Measurements from ENCODE around the gene CSNK1D.

Gene CSNK1D

DNA sequence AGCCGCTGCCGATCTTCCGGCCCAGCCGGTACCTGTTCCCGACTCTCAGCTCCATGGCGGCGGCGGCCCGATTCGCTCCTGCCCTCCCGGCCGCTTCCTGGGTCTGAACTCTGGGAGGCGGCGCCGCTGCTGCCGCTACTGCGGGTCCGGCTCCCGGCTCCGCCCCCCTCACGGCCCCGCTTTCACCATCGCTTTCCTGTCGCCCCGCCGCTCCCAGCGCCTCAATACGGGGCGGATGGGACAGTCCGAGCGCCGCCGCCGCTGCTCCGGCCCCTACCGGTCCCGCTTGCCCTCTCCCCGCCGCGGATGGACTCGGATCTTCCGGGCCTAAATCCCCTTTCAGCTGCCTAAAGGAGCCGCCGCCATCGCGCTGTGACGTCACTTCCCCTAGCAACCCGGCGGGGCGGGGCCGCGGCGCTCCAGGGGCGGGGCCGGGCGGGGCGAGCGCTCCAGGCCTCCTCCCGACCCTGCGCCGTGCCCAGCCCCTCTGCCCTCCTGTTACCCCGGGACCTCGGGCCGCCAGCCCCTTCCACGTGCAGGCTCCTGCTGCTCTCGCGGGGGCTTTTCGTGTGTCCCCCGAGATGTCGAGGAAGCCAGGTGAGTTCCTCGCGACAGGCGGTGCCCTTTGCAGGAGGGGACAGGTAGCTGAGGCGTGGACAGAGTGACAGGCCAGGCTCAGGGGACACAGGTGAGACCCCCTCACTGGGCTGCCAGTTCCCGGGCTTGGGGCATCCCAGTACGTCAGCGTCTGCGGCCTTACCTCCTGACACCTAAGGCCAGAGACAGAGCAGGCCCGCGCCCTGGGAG is at the start of gene CSNK1D:
Gene CSNK1D, minus strand, starts transcription at position 374 of the 807 bp plus-strand sequence. Its CDS starts 319 bp downstream, at position 55.
- Histone ChIP-seq H3K27ac (peak within 1 kb of the TSS; percentile 95 to 100 (median 99)), H3K4me3 (peak within 1 kb of the TSS; percentile 76 to 99 (median 96))

DNA sequence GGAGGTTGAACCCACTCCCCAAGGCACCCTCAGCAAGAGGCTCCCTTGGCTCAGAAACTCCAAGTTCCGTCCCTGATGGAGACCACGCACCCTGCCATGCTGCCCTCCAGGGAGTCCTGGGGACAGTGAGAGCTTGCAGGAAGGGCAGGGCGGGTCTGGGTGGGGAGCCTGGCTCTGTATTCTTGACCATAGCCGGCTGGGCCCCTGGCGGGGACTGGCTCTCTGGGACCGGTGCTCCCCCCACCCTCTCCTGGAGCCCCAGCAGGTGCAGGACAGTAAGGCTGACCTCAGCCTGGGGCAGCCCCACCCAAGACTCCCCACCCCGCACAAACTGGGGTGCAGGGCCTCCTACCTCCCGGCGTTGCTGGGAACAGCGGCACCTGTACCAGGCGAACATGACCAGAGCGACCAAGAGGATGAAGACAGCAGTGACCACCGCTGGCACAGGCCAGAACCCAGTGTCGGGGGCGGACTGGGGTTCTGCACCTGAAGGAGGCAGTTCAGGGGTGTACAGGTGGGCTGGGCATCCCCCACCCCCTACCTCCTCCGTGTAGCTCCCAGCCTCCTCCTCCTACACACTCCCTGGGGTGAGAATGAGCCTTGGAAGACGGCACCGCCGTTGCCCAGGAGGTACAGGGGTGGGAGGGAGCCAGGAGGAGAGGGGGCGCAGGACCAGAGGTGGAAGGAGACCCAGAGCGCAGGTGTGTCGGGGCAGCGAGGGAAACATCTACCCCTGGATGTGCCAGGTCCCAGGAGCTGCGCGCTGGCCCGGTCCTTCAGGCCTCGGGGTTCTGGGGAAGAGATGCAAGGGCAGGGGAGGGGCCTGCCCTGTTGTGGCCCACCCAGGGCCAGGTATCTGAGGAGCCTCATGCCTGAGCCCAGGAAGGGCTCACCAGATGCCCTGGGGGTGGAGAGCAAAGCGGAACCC is 49.3 kb upstream of the CSNK1D start:
- Histone ChIP-seq H3K4me3 (no peak overlapping the region), H3K27ac (no peak overlapping the region)

DNA sequence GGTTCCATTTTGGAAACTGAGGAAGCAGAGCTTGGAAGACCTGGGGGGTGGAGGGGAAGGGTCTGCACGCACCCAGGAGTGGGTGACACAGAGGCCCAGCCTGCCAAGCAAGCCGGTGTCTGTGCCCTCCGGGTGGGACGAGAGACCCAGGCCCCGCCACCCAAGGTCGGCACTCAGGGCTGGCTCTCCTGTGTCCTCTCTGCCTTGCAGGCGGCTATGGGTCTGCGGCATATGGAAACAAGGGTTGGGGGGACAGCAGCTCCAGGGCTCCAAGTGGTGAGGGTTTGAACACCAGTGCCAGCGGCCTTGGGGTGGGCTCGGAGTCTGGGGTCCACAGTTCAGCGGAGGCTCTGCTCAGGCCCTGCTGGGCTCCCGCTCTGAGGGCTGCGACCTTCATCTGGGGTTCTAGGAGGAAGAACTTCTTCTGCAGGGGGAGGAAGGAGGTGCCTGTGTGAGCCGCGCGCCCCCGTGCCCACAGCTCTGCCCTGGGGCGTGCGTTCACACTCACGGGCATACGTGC is 48.5 kb upstream of the CSNK1D start:
- peak overlapping the region in 5 of 21 experiments; percentile 7 to 57 (median 53) for H3K27ac ChIP-seq
- H3K4me3 ChIP-seq, result peak overlapping the region in 2 of 7 experiments; percentile 13 to 15

DNA sequence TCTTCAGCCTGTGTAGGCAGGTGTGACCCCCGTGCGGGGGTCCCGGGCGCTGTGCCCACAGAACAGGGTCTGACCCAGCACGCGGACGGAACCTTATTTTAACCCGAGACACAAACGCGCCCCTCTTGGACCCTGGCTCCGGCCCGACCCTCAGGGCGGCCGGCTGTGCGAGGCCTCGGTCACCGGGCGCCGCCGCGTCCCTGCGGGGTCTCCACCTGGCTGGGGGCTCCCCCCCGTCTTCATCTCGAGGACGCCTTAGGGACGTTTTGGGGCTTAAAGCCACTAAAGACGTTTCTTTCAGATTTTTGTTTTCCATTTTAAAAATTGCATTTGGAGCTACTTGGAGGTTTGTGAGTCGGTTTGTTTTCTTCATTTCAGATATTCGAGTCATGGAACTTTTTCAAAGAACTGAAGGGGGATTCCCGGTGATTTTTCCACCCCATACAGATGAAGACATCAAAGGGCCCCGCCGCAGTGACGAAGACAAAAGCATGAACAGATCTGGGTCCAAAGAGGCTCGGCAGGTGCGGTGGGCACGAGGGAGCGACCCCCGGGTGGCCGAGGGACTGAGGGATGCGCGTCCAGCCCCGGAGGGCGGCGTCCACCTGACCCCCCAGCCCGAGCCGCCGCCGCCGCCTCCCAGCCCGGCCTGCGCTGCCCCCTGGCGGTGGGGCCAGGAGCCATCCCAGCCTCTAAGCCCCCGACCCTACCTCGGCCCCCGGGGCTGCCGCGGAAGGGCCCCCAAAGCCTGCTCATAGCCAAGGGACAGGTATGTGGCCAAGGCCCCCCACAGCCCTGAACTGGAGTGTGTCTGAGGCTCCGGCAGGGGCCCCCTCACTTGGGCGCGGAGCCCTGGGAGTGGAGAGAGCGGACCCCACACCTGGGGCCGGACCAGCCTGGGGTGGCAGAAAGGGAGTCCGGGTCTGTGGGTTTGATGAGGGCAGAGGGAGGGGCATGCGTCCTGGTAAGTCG is 47.7 kb upstream of the CSNK1D start:
- H3K27ac ChIP-seq, result peak overlapping the region in 10 of 21 experiments; percentile 1 to 57 (median 34)
- peak overlapping the region in 3 of 7 experiments; percentile 13 to 15 (median 15) for H3K4me3 ChIP-seq

DNA sequence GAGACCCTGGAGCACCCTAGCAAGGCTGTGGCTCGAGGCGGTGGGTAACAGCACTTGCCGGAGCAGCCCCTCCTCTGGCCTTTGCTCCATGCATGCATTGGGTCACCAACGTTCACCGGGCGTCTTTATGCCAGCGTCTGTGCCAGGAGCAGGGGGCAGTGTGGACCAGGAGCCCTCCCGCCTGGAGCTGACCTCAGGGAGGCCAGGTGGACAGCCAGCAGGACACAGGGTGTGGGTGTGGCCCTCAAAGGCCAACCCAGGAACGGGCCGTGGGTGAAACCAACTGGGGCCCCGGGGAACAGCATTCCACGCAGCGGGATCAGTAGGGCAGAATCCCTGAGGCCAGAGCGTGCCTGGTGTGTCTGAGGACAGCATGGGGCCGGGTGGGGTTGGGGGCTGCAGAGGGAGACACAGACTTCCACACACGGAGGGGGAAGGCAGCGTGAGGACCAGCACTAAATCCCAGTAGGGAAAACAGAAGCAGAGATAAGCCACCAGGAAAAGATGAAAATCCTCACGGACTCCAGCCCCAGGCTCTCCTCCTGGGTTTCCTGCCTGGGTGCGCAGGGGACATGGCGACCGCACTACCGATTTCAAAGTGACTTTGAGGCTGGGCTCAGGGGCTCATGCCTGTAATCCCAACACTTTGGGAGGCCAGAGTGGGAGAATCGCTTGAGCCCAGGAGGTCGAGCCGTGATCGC is 46.8 kb upstream of the CSNK1D start:
- H3K4me3 ChIP-seq, result no peak overlapping the region
- no peak overlapping the region for H3K27ac ChIP-seq

DNA sequence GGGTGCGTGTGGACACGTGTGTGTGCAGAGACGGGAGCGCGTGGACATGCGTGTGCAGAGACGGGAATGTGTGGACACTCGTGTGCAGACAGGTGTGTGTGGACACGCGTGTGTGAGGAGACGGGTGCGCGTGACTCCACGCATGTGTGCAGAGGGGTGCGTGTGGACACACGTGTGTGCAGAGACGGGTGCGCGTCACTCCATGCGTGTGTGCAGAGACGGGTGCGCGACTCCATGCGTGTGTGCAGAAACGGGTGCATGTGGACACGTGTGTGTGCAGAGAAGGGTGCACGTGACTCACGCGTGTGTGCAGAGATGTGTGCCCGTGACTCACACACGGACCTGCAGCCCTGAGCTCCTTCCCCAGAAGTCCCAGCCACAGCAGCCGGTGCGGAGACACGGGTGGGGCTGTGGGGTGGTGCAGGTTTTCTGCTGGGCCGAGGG is 46.1 kb upstream of the CSNK1D start:
- Histone ChIP-seq H3K4me3 (no peak overlapping the region), H3K27ac (no peak overlapping the region)

DNA sequence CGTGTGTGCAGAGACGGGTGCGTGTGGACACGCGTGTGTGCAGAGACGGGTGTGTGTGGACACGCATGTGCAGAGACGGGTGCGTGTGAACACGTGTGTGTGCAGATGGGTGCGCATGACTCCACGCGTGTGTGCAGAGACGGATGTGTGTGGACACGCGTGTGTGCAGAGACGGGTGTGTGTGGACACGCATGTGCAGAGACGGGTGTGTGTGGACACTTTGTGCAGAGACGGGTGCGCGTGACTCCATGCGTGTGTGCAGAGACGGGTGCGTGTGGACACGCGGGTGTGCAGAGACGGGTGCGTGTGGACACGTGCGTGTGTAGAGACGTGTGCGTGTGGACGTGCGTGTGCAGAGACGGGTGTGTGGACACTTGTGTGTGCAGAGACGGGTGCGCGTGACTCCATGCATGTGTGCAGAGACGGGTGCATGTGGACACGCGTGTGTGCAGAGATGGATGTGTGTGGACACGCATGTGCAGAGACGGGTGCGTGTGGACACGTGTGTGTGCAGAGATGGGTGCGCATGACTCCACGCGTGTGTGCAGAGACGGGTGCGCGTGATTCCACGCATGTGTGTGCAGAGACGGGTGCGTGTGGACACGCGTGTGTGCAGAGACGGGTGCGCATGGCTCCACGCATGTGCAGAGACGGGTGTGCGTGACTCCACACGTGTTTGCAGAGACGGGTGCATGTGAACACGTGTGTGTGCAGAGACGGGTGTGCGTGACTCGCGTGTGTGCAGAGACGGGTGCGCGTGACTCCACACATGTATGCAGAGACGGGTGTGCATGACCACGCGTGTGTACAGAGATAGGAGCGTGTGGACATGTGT is 45.5 kb upstream of the CSNK1D start:
- H3K27ac ChIP-seq, result no peak overlapping the region

DNA sequence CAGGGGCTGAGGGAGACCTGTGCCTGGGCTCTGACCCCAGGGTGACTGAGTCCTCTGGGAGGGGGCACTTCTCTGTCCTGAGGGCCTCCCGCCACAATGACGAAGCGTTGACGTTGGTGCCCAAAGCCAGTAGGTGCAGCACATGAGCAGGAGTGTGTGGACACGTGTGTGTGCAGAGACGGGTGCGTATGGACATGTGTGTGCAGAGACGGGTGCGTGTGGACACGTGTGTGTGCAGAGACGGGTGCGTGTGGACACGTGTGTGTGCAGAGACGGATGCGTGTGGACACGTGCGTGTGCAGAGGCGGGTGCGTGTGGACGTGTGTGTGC is 44.6 kb upstream of the CSNK1D start:
- Histone ChIP-seq H3K27ac (peak overlapping the region in 1 of 21 experiments; percentile 84), H3K4me3 (no peak overlapping the region)

More for the DNA sequence above, 45.5 kb upstream of the CSNK1D start:
- H3K4me3 ChIP-seq, result no peak overlapping the region

DNA sequence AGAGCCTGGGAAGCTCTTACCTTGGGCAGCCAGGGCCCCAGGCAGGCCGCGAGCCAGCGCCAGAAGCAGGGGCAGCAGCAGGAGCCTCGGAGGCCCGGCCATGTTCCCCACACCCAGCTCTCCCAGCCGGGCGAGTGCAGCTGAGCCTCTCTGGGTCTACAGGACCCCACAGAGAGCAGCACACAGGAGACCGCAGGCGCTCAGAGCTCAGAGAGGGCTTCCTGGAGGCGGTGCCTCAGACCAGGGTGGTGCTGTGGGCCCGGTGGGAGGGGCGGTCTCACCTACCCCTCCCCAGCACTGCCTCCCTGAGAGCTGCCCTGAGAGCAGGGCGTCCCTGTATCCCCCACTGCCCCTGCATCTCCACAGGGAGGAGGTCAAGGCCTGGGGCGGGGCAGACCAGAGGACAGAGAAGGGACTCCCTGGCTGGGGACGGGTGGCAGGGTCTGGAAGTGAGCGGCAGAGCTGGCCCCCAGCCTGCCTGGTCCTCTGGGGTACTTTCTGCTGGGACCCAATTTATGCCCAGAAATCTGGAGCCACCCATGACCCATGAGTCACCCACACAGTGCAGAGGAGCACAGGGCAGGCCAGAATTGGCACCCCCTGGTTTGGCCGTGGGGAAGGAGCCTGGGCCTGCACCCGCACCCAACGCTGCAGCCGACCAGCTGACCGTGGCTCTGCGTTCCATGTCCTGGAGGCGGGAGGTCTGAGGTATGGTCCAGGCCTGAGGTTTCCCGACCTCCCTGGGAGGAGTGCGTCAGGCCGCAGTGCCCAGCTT is 44.1 kb upstream of the CSNK1D start, which contains the start of gene CD7:
Gene CD7, minus strand, starts transcription at position 215 of the 775 bp plus-strand sequence. Its CDS starts 113 bp downstream, at position 102.
- peak within 1 kb of the TSS; percentile 15 to 33 (median 20) for H3K4me3 ChIP-seq
- peak within 1 kb of the TSS in 14 of 21 experiments; percentile 2 to 84 (median 37) for H3K27ac ChIP-seq

DNA sequence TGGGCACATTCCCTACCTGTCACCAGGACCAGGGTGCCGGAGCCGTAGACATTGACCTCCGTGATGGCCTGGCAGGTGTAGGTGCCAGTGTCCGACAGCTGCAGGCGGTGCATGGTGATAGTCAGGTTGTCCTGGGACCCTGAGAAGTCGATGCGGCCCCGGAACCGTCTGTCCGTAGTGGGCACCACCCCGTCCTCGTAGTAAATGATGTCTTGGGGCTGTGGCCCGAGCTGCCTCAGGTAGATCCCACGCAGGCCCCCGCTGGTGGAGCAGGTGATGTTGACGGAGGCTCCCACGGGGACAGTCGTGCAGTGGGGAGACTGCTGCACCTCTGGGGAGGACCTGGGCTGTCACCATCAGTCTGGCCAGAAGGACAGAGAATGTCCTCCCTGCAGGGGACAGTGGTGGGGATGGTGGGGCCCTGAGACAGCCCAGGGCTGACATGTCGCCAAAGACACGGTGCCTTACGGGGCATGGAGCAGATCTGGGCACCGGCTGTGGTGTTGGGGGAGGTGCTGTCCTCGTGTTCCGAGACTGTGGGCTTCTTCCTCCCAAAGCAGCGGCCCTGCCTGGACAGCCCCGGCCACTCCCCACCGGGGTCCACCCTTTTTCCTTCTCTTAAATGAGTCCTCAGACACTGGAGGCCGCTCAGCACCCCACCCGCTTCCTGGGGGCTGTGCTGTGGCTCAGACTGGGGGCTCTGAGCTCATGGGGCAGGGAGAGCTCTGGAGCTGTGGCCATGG is 43.3 kb upstream of the CSNK1D start:
- H3K4me3 ChIP-seq, result peak overlapping the region; percentile 15 to 33 (median 20)
- H3K27ac ChIP-seq, result peak overlapping the region in 14 of 21 experiments; percentile 2 to 84 (median 37)

DNA sequence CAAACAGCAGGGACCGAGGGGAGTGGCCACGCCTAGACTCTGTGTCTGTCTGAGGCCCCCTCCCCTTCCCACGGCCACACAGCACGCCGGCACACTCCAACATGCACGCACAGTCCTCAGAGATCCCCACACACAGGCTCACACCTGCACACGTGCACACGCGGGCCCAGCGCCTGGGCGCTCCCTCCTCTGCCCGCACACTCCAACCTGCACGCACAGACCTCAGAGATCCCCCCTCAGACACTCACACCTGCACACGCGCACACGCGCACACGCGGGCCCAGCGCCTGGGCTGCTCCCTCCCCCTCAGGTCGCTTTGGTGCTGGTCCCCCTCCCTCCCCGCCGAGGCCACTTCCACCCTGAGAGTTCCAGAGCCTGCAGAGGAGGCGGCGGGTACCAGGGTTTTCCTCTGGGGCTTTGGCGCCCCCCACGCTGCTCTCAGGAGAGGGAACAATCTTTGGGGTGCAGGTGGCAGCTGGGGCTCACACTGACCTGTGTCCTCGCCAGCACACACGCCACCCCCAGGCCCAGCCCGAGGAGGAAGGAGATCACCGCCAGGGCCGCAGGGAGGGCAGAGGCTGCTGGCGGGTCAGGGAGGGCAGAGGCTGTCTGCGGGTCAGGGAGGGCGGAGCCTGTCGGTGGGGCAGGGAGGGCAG is 42.3 kb upstream of the CSNK1D start:
- Histone ChIP-seq H3K27ac (peak overlapping the region in 7 of 21 experiments; percentile 14 to 84 (median 60)), H3K4me3 (peak overlapping the region in 6 of 7 experiments; percentile 13 to 33 (median 20))

DNA sequence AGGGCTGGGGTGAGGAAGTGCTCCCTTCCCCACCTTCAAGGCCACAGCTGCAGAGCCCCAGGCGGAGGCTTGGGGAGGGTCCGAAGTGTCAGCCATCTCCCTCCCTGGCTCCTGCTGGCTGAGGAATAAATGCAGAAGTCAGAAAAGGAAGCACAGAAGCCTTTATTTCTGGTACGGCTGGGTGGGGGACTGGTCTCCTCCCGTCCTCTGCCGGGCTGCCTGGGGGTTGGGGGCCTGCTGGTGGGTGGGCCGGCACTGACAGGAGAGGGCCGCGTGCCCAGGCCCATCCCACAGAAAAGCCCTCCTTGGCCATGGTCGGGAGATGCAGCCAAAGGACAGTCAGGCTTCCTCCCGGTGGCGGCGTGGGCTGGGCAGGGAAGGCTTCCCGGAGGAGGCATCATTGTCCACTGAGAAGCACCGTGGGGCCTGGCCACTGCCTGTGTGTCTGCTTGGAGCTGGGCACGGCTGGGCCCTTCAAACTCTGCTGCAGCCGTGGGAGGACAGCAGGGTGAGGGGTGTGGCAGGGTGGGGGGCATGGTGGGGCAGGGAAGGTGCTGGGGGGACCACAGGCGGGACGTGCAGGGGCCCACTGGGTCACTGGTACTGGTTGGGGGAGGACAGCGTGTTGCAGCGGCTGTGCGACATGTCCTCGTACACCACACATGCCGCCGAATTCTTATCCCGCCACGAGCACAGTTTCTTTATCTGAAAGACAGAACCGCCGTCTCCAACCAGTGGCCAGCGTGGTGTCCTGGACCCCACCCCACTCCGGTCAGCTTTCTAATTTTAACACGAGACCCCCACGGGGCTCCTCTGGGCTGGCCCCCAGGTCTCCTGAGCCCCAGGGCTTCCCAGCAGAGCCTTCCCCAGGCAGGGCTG is 41.5 kb upstream of the CSNK1D start:
- peak overlapping the region in 1 of 7 experiments; percentile 26 for H3K4me3 ChIP-seq
- peak overlapping the region in 2 of 21 experiments; percentile 75 to 84 for H3K27ac ChIP-seq

DNA sequence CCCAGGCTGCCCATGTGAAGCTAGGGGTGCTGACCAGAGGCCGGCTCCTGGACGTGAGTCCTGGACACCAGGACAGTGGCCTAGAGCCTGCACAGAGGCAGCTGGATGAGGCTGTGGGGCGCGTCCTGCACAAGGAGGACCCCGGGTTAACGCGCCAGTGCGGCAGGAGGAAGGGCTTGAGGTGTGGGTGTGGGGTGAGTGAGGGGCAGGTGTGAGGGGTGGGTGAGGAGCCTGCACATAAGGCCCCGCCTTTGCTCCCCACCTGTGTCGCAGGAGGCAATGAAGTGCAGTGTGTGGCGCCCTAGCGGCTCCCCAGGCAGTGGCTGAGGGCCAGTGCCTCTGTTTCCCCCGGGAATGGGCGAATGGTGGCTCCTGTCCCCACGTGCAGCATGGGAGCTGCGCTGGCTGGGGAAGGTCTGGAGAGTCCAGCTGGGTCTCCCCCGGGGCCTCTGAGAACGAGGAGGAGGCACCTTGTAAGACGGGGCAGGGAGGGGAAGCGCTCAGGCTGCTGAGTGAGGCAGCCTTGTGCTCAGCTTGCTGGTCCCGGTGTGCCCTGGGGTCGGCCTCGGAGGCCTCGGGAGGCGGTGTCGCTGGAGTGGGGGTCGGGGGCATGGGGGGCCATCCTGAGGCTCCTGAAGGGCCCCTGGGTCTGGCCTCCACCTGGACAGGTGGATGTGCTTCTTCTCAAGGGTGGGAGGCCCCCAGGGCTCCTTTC is 40.7 kb upstream of the CSNK1D start:
- no peak overlapping the region for H3K27ac ChIP-seq
- H3K4me3 ChIP-seq, result no peak overlapping the region
